HL-60 (cell line): ENCODE data around the gene XXYLT1.

Experiments
- DNase-seq, 2 experiments: peaks; one replicate each; pipeline ENCODE4 v3.0.0-alpha.2; 2010 to 2020; ENCODE audit warnings: low read depth in 1 of 2, low spot score in 1 of 2
- H3K27ac ChIP-seq: fragments of 250-450 bp; sonication (Bioruptor Pico); replicated peaks from 2 replicates; pipeline ENCODE4 v1.5.1; 2020; ENCODE audit warnings: mild to moderate bottlenecking, moderate library complexity
- H3K27me3 ChIP-seq: fragments of 250-450 bp; sonication (Bioruptor Pico); 2 replicates; pipeline ENCODE4 v1.5.1; 2021; ENCODE audit warnings: mild to moderate bottlenecking, moderate library complexity; ENCODE audit not compliant: insufficient read depth, poor library complexity, severe bottlenecking
- H3K4me3 ChIP-seq: replicated peaks from 2 replicates; pipeline ENCODE4 v1.5.1; 2011; ENCODE audit warnings: mild to moderate bottlenecking, control low read depth, low read length; ENCODE audit not compliant: insufficient read depth
- GABPA ChIP-seq: IDR thresholded peaks from 2 replicates; pipeline ENCODE4 v1.6.1; 2012; ENCODE audit warnings: low read depth
- POLR2AphosphoS5 ChIP-seq: IDR thresholded peaks from 2 replicates; pipeline ENCODE4 v1.6.1; 2012; ENCODE audit warnings: low read depth
- SPI1 ChIP-seq: IDR thresholded peaks from 2 replicates; pipeline ENCODE4 v1.6.1; 2012; ENCODE audit warnings: low read depth, mild to moderate bottlenecking, borderline replicate concordance
- TF ChIP-seq, protein P1 (sequence below): IDR thresholded peaks from one replicate; pipeline ENCODE4 v1.5.1; 2011; ENCODE audit warnings: low read length, control low read depth, inconsistent platforms; ENCODE audit not compliant: insufficient read depth
- TF ChIP-seq, protein P2 (sequence below): IDR thresholded peaks from 2 replicates; pipeline ENCODE4 v1.6.1; 2012; ENCODE audit warnings: low read depth; ENCODE audit not compliant: insufficient replicate concordance

The XXYLT1 gene

DNA sequence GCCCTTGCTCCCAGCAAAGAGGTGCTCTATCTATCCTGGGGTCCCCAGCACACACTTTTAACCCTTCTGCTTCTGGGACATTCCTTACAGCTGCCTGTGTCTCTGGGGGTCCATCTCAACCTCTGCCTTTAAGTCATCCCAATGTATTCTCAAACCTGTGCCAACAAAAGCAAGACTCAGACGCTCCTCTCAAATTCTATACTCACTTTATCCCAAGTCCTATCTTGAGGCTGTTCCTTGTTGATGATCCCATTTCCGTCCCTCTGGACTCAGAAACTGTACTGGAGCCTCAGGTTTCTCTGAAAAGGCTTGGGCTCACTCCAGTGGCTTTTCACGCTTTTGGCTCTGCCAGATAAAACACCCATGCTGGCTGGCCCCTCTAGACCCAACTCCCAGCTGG, 69.7 kb downstream of the XXYLT1 start:
- DNase-seq, result no peak
- no peak overlapping the region for H3K4me3 ChIP-seq
- no peaks in the 10 kb centered on the region for H3K27me3 ChIP-seq
- no peak for TF ChIP-seq POLR2AphosphoS5
- TF ChIP-seq, protein P1, sequence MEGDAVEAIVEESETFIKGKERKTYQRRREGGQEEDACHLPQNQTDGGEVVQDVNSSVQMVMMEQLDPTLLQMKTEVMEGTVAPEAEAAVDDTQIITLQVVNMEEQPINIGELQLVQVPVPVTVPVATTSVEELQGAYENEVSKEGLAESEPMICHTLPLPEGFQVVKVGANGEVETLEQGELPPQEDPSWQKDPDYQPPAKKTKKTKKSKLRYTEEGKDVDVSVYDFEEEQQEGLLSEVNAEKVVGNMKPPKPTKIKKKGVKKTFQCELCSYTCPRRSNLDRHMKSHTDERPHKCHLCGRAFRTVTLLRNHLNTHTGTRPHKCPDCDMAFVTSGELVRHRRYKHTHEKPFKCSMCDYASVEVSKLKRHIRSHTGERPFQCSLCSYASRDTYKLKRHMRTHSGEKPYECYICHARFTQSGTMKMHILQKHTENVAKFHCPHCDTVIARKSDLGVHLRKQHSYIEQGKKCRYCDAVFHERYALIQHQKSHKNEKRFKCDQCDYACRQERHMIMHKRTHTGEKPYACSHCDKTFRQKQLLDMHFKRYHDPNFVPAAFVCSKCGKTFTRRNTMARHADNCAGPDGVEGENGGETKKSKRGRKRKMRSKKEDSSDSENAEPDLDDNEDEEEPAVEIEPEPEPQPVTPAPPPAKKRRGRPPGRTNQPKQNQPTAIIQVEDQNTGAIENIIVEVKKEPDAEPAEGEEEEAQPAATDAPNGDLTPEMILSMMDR, result no peak
- no peak for TF ChIP-seq SPI1
- no peak for TF ChIP-seq GABPA
- TF ChIP-seq, protein P2, sequence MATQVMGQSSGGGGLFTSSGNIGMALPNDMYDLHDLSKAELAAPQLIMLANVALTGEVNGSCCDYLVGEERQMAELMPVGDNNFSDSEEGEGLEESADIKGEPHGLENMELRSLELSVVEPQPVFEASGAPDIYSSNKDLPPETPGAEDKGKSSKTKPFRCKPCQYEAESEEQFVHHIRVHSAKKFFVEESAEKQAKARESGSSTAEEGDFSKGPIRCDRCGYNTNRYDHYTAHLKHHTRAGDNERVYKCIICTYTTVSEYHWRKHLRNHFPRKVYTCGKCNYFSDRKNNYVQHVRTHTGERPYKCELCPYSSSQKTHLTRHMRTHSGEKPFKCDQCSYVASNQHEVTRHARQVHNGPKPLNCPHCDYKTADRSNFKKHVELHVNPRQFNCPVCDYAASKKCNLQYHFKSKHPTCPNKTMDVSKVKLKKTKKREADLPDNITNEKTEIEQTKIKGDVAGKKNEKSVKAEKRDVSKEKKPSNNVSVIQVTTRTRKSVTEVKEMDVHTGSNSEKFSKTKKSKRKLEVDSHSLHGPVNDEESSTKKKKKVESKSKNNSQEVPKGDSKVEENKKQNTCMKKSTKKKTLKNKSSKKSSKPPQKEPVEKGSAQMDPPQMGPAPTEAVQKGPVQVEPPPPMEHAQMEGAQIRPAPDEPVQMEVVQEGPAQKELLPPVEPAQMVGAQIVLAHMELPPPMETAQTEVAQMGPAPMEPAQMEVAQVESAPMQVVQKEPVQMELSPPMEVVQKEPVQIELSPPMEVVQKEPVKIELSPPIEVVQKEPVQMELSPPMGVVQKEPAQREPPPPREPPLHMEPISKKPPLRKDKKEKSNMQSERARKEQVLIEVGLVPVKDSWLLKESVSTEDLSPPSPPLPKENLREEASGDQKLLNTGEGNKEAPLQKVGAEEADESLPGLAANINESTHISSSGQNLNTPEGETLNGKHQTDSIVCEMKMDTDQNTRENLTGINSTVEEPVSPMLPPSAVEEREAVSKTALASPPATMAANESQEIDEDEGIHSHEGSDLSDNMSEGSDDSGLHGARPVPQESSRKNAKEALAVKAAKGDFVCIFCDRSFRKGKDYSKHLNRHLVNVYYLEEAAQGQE, result no peak
- H3K27ac ChIP-seq, result no peak overlapping the region

DNA sequence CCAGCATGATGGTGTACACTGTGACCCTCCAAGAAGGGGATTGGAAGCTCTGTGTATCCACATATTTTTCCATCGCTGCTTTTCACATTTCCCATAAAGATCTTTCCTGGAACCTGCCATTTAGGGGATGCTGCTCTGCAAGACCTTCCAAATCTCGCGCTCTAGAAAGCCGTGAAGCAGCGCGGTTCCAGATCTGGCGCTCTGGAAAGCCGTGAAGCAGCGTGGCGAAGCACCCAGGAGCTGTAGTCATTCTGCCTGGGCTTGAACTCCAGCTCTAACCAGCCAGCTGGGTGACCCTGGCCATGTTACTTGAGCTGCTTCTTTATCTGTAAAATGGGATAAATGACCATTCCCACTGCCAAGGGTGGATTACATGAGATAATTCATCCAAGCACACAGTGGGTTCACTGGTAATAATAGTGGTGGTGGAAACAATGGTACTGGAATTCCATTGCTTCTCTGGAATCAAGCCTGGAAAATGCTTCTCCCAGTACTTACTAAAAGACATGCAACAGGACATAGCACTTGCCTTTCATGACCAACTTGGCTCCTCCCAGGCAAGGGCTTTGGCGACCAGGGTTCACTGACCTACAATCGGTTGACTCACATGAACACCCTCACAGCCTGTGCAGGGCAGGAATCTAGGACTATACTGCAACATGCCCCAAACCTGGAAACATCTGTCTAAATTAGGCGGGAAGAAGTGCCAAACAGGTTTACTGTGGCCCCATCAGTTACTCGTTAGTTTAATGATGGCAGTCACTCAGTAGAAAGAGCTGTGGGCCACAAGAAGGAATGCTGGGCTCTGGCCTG, 70.7 kb downstream of the XXYLT1 start:
- no peak for DNase-seq
- no peak for TF ChIP-seq GABPA
- TF ChIP-seq POLR2AphosphoS5, result no peak
- TF ChIP-seq SPI1, result no peak
- TF ChIP-seq, protein P1, result no peak
- TF ChIP-seq, protein P2, result no peak

DNA sequence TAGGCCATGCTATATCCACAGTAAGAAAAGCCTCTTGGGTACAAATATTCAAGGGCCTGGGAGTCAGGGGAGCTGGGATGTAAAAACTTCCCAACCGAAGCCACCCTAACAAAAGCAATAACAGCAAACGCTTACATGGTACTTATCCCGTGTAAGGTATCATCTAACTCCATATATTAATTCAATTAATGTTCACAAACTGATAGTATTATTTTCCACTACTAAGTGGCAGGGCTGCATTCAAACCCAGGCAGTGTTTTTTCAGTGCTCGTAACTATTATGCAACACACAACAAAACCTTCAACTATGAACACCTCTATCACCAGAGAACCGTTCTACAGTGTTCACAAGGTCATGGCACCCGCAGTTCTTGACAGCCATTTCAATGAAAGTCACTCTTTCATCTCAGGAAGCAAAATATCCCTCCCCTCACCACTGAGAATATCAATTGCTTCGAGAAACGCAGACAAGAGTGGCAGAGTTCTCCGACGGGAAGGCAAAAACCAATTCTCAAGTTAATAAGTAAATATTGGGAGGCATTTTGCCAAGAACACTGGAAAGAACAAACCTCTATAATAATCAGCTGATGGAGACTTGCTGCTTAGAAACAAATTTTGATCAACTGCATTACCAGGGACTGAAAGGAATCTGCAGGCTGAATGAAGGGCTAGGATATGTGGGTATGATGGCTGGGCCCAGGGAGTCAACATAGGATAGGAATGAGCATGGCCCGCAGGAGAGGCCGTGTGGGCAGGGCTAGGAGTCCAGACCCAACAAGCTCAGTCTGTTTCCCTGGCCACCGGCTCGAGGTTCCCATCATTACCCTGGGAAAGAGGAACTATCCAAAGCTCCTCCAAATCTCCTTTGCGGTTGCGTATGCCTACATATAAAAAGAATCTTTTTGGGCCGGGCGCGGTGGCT, 72.3 kb downstream of the XXYLT1 start:
- Histone ChIP-seq H3K4me3 (no peak overlapping the region), H3K27me3 (no peaks in the 10 kb centered on the region), H3K27ac (no peak overlapping the region)
- TF ChIP-seq GABPA, result no peak
- DNase-seq, result no peak

More for the DNA sequence above, 70.7 kb downstream of the XXYLT1 start:
- H3K4me3 ChIP-seq, result no peak overlapping the region
- H3K27ac ChIP-seq, result no peak overlapping the region
- no peaks in the 10 kb centered on the region for H3K27me3 ChIP-seq

DNA sequence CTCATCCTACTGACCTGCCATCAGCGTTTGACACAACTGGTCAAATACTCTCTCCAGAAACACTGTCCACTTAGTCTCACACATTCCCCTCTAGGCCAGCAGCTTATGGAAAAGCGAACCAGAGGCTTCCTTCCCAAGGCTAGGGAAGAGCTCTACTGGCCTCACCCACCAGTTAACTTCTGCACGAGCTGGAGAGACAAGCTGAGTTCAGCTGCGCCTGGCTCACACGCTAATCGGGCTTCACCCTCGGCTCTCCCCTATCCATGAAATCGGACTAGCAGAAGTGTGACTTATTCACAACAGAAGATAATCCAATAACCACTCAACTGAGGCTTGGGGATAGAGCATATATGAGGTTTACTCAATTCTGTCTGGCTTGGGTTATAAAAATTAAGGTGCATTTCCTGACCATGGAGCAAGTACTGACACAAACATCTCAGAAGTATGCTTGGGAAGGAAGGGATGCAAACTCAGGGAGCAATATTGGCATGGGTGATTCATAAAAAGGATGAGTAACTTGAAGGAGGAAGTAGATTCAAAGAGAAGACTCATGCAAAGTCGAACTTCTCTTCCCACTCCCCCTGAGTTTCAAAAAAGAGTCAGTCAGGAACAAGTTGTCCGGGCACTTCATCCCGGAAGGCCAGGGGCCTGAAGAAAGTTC, 73.1 kb downstream of the XXYLT1 start:
- TF ChIP-seq SPI1 (no peak), POLR2AphosphoS5 (no peak), GABPA (no peak)
- TF ChIP-seq, protein P1, result no peak
- TF ChIP-seq, protein P2, result no peak
- peak in 1 of 2 experiments; percentile 62 for DNase-seq
- no peaks in the 10 kb centered on the region for H3K27me3 ChIP-seq
- no peak overlapping the region for H3K4me3 ChIP-seq
- no peak overlapping the region for H3K27ac ChIP-seq
